Measurements from ENCODE around the gene FIGLA. TPM values are rescaled to one million over a fixed set of nuclear protein-coding genes. Genes with fewer than 3 reads are reported as not detected.

Gene FIGLA
- total RNA-seq, 1 donor from 2014 or later: not detected

DNA sequence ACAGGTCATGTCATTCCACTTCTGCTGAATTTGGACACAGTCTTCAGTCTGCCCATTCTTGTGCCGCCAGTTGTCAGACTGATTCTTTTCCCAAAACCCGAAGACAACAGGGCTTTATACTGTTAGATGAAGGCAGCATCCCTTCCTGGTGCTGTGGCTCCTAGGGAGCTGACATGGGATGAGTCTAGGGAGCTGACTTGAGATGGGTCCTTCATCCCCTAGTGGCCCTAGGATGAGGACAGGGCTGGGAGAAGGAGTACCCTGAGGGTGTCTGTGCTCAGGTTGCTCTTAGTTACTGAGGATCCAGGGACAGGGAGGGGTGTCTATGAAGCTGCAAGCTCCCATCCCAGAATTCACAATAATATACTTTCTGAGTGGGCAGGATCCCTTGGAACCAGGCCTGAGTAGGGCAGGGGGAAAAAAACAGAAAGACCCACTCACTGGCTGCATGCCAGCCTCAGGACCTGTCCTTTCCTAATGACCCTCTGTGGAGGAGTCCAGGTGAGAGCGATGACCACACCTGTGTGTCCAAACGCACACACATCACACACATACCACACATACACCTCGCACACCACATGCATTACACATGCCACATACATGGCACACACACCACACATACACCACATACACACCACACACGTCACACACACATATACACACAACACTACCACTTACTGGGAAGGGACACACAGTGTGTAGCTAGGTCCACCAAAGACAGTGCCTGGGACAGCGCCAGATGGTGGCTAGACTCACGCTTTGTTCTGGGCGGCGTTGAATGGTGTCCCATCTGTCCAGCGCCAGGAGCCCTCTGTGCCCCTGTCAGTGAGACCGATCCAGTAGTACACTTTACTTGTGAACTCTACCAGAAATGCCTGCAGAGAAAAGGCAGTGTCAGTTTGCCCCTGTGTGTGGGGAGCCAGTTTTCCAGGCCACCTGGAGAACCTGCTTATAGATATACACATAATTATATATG, 18.8 kb upstream of the FIGLA start:
- no peak for TF ChIP-seq CTCF (IDR thresholded peaks at IDR 0.05)
- ChIA-PET POLR2A (no interaction called here), CTCF (no interaction called here)
- no peak for ATAC-seq (ENCODE audit: low read depth)
- DNase-seq: no peak
- no peaks in the 10 kb centered on the region for H3K4me1 Mint-ChIP-seq
- no peak overlapping the region for H3K27ac Mint-ChIP-seq
- intact Hi-C loops (cut with micrococcal nuclease): no loop called here
- H3K27me3 Mint-ChIP-seq: peaks cover 5% of the 10 kb centered on the region
- no peak overlapping the region for H3K4me3 Mint-ChIP-seq
- H3K36me3 Mint-ChIP-seq (ENCODE audit: low read depth): no peaks in the 10 kb centered on the region
- H3K9me3 Mint-ChIP-seq: no peaks in the 10 kb centered on the region

GRCh38 chr2:70807828-70808118, 17.3 kb upstream of the FIGLA start:
- Mint-ChIP-seq H3K36me3 (ENCODE audit: low read depth) (no peaks in the 10 kb centered on the region), H3K4me3 (no peak overlapping the region), H3K27me3 (peaks cover 8% of the 10 kb centered on the region), H3K4me1 (no peaks in the 10 kb centered on the region), H3K27ac (no peak overlapping the region), H3K9me3 (no peaks in the 10 kb centered on the region)
- intact Hi-C loops (cut with micrococcal nuclease): no loop called here
- POLR2A ChIA-PET: no interaction called here
- CTCF ChIA-PET: no interaction called here
- DNase-seq (no peak), ATAC-seq (ENCODE audit: low read depth) (no peak)
- no peak for TF ChIP-seq CTCF (IDR thresholded peaks at IDR 0.05)

DNA sequence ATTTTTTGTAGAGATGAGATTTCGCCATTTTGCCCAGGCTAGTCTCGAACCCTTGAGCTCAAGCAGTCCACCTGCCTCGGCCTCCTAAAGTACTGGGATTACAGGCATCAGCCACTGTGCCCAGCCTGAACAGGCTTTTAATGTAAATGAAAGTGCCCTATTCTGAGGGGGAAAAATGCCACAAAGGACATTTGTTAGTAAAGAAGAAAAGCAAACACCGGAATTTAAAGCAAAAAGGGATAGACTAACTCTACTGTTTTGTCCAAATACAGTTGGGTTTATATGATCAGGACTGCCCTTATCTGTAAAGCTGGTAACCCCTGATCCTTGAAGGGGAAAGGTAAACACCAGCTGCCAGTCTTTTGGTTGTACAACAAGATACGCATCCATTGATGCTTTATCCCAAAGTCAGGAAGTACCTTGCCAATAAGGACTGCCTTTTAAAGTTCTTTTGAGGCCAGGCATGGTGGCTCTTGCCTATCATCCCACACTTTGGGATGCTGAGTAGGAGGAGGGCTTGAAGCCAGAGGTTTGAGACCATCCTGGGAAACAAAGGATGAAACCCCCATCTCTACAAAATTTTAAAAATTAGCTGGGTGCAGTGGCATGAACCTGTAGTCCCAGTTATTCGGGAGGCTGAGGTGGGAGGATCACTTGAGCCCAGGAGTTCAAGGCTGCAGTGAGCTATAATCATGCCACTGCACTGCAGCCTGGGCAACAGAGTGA, 16.8 kb upstream of the FIGLA start:
- H3K4me1 Mint-ChIP-seq: no peaks in the 10 kb centered on the region
- CTCF ChIA-PET: no interaction called here
- no peak overlapping the region for H3K4me3 Mint-ChIP-seq
- H3K36me3 Mint-ChIP-seq (ENCODE audit: low read depth): no peaks in the 10 kb centered on the region
- no peak for TF ChIP-seq CTCF (IDR thresholded peaks at IDR 0.05)
- no peak overlapping the region for H3K27ac Mint-ChIP-seq
- intact Hi-C loops (cut with micrococcal nuclease): no loop called here
- H3K9me3 Mint-ChIP-seq: no peaks in the 10 kb centered on the region
- POLR2A ChIA-PET: no interaction called here
- ATAC-seq (ENCODE audit: low read depth) (no peak), DNase-seq (no peak)
- H3K27me3 Mint-ChIP-seq: peaks cover 8% of the 10 kb centered on the region

GRCh38 chr2:70806620-70807019, 16.2 kb upstream of the FIGLA start:
- CTCF ChIA-PET: no interaction called here
- no peak for ATAC-seq (ENCODE audit: low read depth)
- POLR2A ChIA-PET: interaction anchor here (0.7 kb wide), 1 partner anchor 327 kb away, joined by 3 read pairs; no protein-coding TSS in a partner anchor

More at GRCh38 chr2:70806620-70807019, 16.2 kb upstream of the FIGLA start:
- H3K27ac Mint-ChIP-seq: no peak overlapping the region
- DNase-seq: no peak
- peaks cover 8% of the 10 kb centered on the region for H3K27me3 Mint-ChIP-seq
- intact Hi-C loops (cut with micrococcal nuclease): no loop called here
- no peak overlapping the region for H3K4me3 Mint-ChIP-seq
- H3K4me1 Mint-ChIP-seq: no peaks in the 10 kb centered on the region
- no peak for TF ChIP-seq CTCF (IDR thresholded peaks at IDR 0.05)
- no peaks in the 10 kb centered on the region for H3K36me3 Mint-ChIP-seq (ENCODE audit: low read depth)
- H3K9me3 Mint-ChIP-seq: no peaks in the 10 kb centered on the region
